Endodermal cell (in vitro differentiated cells): ENCODE measurements around the gene KIF26A. TPM values are rescaled to one million over a fixed set of nuclear protein-coding genes. Genes with fewer than 3 reads are reported as not detected.
"Not testable (repeated sequence)": the region's sequence is repeated elsewhere in the genome, so short reads cannot be mapped to it uniquely, and the experiment has no call there.

Experiments used
- DNase-seq: peaks from one replicate; pipeline ENCODE4 v3.0.0-alpha.2; 2017
- H3K27ac ChIP-seq: 2 replicates; pipeline ENCODE4 v1.5.1; 2013; ENCODE audit warnings: mild to moderate bottlenecking, low read depth, low read length, moderate library complexity
- H3K27me3 ChIP-seq: 2 replicates; pipeline ENCODE4 v1.6.1; 2013; ENCODE audit warnings: mild to moderate bottlenecking, low read length, moderate library complexity; ENCODE audit not compliant: insufficient read depth, control insufficient read depth, poor library complexity, severe bottlenecking
- H3K36me3 ChIP-seq: 2 replicates; pipeline ENCODE4 v1.7.0; 2013; ENCODE audit warnings: mild to moderate bottlenecking, low read length, moderate library complexity; ENCODE audit not compliant: control insufficient read depth, insufficient read depth
- H3K4me1 ChIP-seq: one replicate; pipeline ENCODE4 v1.7.0; 2013; ENCODE audit warnings: low read length; ENCODE audit not compliant: control insufficient read depth, insufficient read depth
- H3K4me3 ChIP-seq: 2 replicates; pipeline ENCODE4 v1.5.1; 2013; ENCODE audit warnings: mild to moderate bottlenecking, low read length, moderate library complexity
- H3K9ac ChIP-seq: 2 replicates; pipeline ENCODE4 v1.6.1; 2013; ENCODE audit warnings: mild to moderate bottlenecking, low read length, moderate library complexity; ENCODE audit not compliant: poor library complexity, severe bottlenecking; ENCODE audit errors: extremely low read depth
- H3K9me3 ChIP-seq: 2 replicates; pipeline ENCODE4 v1.6.1; 2013; ENCODE audit warnings: mild to moderate bottlenecking, low read length, moderate library complexity; ENCODE audit not compliant: control insufficient read depth
- H3K27ac Mint-ChIP-seq: 2 replicates; pipeline ENCODE4 v1.8.0; 2020; ENCODE audit warnings: mixed read lengths
- H3K27me3 Mint-ChIP-seq: 2 replicates; pipeline ENCODE4 v1.8.0; 2021; ENCODE audit warnings: mild to moderate bottlenecking, mixed read lengths; ENCODE audit not compliant: insufficient read depth
- H3K36me3 Mint-ChIP-seq: 2 replicates; pipeline ENCODE4 v1.8.0; 2020; ENCODE audit warnings: low read depth, mixed read lengths
- H3K4me1 Mint-ChIP-seq: 2 replicates; pipeline ENCODE4 v1.8.0; 2020; ENCODE audit warnings: mixed read lengths
- H3K4me3 Mint-ChIP-seq: 2 replicates; pipeline ENCODE4 v1.8.0; 2020; ENCODE audit warnings: mild to moderate bottlenecking, moderate library complexity, mixed read lengths
- H3K9me3 Mint-ChIP-seq: 2 replicates; pipeline ENCODE4 v1.8.0; 2020; ENCODE audit warnings: mild to moderate bottlenecking, mixed read lengths
- CTCF ChIP-seq: fragments of 200-600 bp; sonication (generic); conservative IDR thresholded peaks from 2 replicates; pipeline ENCODE4 v1.5.0; 2021; ENCODE audit warnings: antibody characterized with exemption, mild to moderate bottlenecking
- WGBS, 2 experiments: methylation state at CpG; one replicate each; pipeline versions ENCODE4 v1.1.5 to v1.1.7; 2013; ENCODE audit warnings: missing lambda C conversion rate in 2 of 2, mixed read lengths in 1 of 2; ENCODE audit not compliant: insufficient coverage in 1 of 2, insufficient read length in 1 of 2; 5-methylcytosine and 5-hydroxymethylcytosine counted together
- total RNA-seq, 2 donors: library from RNA; stranded (reverse); fragmentation: NEBNext Ultra II Directional in 1 of 2; extraction: Animal tissue kit (Norgen Biotek cat#: 25700) in 1 of 2; gene quantifications; 2 replicates in 1 of 2; 3 replicates in 1 of 2; pipeline ENCODE4 v1.2.1, GENCODE V29; 2021

Gene KIF26A
- total RNA-seq, 2 donors from 2014 or later = 36.7 to 54.8 TPM

GRCh38 chr14:104207142-104208014, 69.0 kb downstream of the KIF26A start:
- H3K9me3 Mint-ChIP-seq = no peaks in the 10 kb centered on the region
- no peaks in the 10 kb centered on the region for H3K27me3 Mint-ChIP-seq
- Histone ChIP-seq H3K4me3 (no peak overlapping the region), H3K36me3 (no peaks in the 10 kb centered on the region), H3K4me1 (no peaks in the 10 kb centered on the region), H3K9me3 (no peaks in the 10 kb centered on the region), H3K27me3 (no peaks in the 10 kb centered on the region), H3K27ac (no peak overlapping the region), H3K9ac (no peak overlapping the region)
- no peak overlapping the region for H3K27ac Mint-ChIP-seq
- H3K36me3 Mint-ChIP-seq = no peaks in the 10 kb centered on the region
- no peak for DNase-seq
- H3K4me1 Mint-ChIP-seq = no peaks in the 10 kb centered on the region
- WGBS, 2 experiments = 89 to 93% methylated on average over 9 to 22 of the region's 22 CpGs
- TF ChIP-seq CTCF = no peak
- H3K4me3 Mint-ChIP-seq = no peak overlapping the region

- not testable (repeated sequence) for H3K36me3 ChIP-seq, H3K9me3 ChIP-seq, H3K9ac ChIP-seq, H3K4me1 Mint-ChIP-seq, H3K4me1 ChIP-seq, H3K4me3 Mint-ChIP-seq, H3K27ac ChIP-seq, H3K36me3 Mint-ChIP-seq, H3K27ac Mint-ChIP-seq, H3K9me3 Mint-ChIP-seq, H3K27me3 Mint-ChIP-seq, H3K4me3 ChIP-seq, DNase-seq, H3K27me3 ChIP-seq
- 91 to 93% methylated on average over 8 to 13 of the region's 13 CpGs for WGBS, 2 experiments
These were observed 69.6 kb downstream of the KIF26A start for GRCh38 chr14:104208015-104208295.

DNA sequence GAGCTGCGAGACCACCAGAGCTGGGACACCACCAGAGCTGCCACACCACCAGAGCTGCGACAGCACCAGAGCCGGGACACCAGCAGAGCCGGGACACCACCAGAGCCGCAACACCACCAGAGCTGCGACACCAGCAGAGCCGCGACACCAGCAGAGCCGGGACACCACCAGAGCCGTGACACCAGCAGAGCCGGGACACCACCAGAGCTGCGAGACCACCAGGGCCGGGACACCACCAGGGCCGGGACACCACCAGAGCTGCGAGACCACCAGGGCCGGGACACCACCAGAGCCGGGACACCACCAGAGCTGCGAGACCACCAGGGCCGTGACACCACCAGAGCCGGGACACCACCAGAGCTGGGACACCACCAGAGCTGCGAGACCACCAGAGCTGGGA, 69.9 kb downstream of the KIF26A start:
- not testable (repeated sequence) for H3K27ac Mint-ChIP-seq, H3K27me3 Mint-ChIP-seq, H3K4me1 Mint-ChIP-seq, H3K4me1 ChIP-seq, H3K9ac ChIP-seq, H3K36me3 ChIP-seq, H3K4me3 ChIP-seq, DNase-seq, H3K36me3 Mint-ChIP-seq, H3K9me3 Mint-ChIP-seq, H3K27me3 ChIP-seq, H3K9me3 ChIP-seq, H3K27ac ChIP-seq, H3K4me3 Mint-ChIP-seq
- 90 to 99% methylated on average over 19 to 21 of the region's 21 CpGs for WGBS, 2 experiments

DNA sequence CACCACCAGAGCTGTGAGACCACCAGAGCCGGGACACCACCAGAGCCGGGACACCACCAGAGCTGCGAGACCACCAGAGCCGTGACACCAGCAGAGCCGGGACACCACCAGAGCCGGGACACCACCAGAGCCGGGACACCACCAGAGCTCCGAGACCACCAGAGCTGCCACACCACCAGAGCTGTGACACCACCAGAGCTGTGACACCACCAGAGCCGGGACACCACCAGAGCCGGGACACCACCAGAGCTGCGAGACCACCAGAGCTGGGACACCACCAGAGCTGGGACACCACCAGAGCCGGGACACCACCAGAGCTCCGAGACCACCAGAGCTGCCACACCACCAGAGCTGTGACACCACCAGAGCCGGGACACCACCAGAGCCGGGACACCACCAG, 70.7 kb downstream of the KIF26A start:
- H3K27ac Mint-ChIP-seq, H3K36me3 ChIP-seq, H3K9me3 ChIP-seq, H3K4me1 ChIP-seq, DNase-seq, H3K27me3 ChIP-seq, H3K9me3 Mint-ChIP-seq, H3K36me3 Mint-ChIP-seq, H3K4me3 Mint-ChIP-seq, H3K27me3 Mint-ChIP-seq, H3K4me1 Mint-ChIP-seq, H3K4me3 ChIP-seq, H3K9ac ChIP-seq, H3K27ac ChIP-seq: not testable (repeated sequence)
- WGBS, 2 experiments = 92 to 97% methylated on average over 7 to 15 of the region's 15 CpGs
